Lung (tissue), 12 donors: Measurements from ENCODE around the gene PITPNM2. TPM values are rescaled to one million over a fixed set of nuclear protein-coding genes. Genes with fewer than 3 reads are reported as not detected.

Source experiments
- ATAC-seq: fragments of 200-7000 bp; cut with Tn5 transposase; one replicate; pipeline ENCODE4 v1.9.1; 2020; ENCODE audit warnings: moderate number of reproducible peaks; ENCODE audit not compliant: insufficient read depth, low FRiP score
- DNase-seq, 3 donors: peaks; one replicate each; pipeline ENCODE4 v3.0.0-alpha.2; 2013 to 2017
- H3K27ac ChIP-seq, 2 donors: one replicate each; pipeline ENCODE4 v1.5.1; 2013; ENCODE audit warnings: mild to moderate bottlenecking in 2 of 2, moderate library complexity in 2 of 2, control low read depth in 1 of 2, inconsistent platforms in 1 of 2, low read depth in 1 of 2, low read length in 1 of 2
- H3K27me3 ChIP-seq, 3 donors: one replicate each; pipeline ENCODE4 v1.5.1; 2013; ENCODE audit warnings: low read length in 2 of 3; ENCODE audit not compliant: control insufficient read depth in 3 of 3, insufficient read depth in 3 of 3
- H3K36me3 ChIP-seq, 4 donors: one replicate each; pipeline ENCODE4 v1.5.1; 2013; ENCODE audit warnings: low read length in 4 of 4, mild to moderate bottlenecking in 1 of 4, moderate library complexity in 1 of 4; ENCODE audit not compliant: control insufficient read depth in 4 of 4, insufficient read depth in 4 of 4
- H3K4me1 ChIP-seq, 5 donors: one replicate each; pipeline ENCODE4 v1.5.1; 2013; ENCODE audit warnings: low read length in 5 of 5, mild to moderate bottlenecking in 2 of 5, moderate library complexity in 1 of 5; ENCODE audit not compliant: control insufficient read depth in 5 of 5, insufficient read depth in 5 of 5
- H3K4me3 ChIP-seq: one replicate; pipeline ENCODE4 v1.5.1; 2013; ENCODE audit warnings: mild to moderate bottlenecking, control low read depth, moderate library complexity
- H3K9ac ChIP-seq, 2 donors: one replicate each; pipeline ENCODE4 v1.5.1; 2013; ENCODE audit warnings: low read length in 2 of 2, control low read depth in 1 of 2; ENCODE audit not compliant: insufficient read depth in 1 of 2
- H3K9me3 ChIP-seq, 4 donors: one replicate each; pipeline ENCODE4 v1.5.1; 2013; ENCODE audit warnings: low read length in 3 of 4, mild to moderate bottlenecking in 1 of 4, moderate library complexity in 1 of 4; ENCODE audit not compliant: control insufficient read depth in 4 of 4, insufficient read depth in 3 of 4
- WGBS, 2 donors: extraction: QIAGEN DNeasy Blood & Tissue Kit; methylation state at CpG; one replicate each; pipeline ENCODE4 v1.1.7; 2013; 5-methylcytosine and 5-hydroxymethylcytosine counted together
- polyA plus RNA-seq, 2 donors: library from polyadenylated mRNA; stranded (reverse); fragments of 200-250 nt; gene quantifications; one replicate each; pipeline ENCODE4 v1.2.1, GENCODE V29; 2013
- total RNA-seq, 2 donors: library from RNA; depleted of rRNA in 1 of 2; stranded (reverse); fragments of >200 nt in 1 of 2; gene quantifications; one replicate each; pipeline ENCODE4 v1.2.1, GENCODE V29; 2014 to 2021
- TF ChIP-seq, protein P1 (sequence below): IDR thresholded peaks from 2 replicates; pipeline ENCODE4 v1.5.1; 2012; ENCODE audit warnings: mild to moderate bottlenecking; ENCODE audit errors: control extremely low read depth, extremely low read depth
- donor health status: control.
- donor health status: control.
- donor health status: Bipolar disorder and iron deficiency.
- donor health status: healthy.
- donor health status: DM: yes; HTN: yes; CAD: no.

Gene PITPNM2
- total and polyA plus RNA-seq, 4 donors, result 8.9 to 37.8 (median 16.2) TPM

- peaks cover 6 to 28% (median 20%) of the 10 kb centered on the region in 4 donors for H3K36me3 ChIP-seq
- H3K27ac ChIP-seq, result no peak overlapping the region
- ATAC-seq (no peak), DNase-seq (no peak)
- TF ChIP-seq, protein P1, sequence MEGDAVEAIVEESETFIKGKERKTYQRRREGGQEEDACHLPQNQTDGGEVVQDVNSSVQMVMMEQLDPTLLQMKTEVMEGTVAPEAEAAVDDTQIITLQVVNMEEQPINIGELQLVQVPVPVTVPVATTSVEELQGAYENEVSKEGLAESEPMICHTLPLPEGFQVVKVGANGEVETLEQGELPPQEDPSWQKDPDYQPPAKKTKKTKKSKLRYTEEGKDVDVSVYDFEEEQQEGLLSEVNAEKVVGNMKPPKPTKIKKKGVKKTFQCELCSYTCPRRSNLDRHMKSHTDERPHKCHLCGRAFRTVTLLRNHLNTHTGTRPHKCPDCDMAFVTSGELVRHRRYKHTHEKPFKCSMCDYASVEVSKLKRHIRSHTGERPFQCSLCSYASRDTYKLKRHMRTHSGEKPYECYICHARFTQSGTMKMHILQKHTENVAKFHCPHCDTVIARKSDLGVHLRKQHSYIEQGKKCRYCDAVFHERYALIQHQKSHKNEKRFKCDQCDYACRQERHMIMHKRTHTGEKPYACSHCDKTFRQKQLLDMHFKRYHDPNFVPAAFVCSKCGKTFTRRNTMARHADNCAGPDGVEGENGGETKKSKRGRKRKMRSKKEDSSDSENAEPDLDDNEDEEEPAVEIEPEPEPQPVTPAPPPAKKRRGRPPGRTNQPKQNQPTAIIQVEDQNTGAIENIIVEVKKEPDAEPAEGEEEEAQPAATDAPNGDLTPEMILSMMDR, result no peak
- WGBS, 2 donors, result 92 to 94% methylated on average over 6 of the region's 6 CpGs
- no peaks in the 10 kb centered on the region for H3K27me3 ChIP-seq
- no peak overlapping the region for H3K9ac ChIP-seq
- H3K4me3 ChIP-seq, result no peak overlapping the region
- no peaks in the 10 kb centered on the region for H3K4me1 ChIP-seq
- no peaks in the 10 kb centered on the region for H3K9me3 ChIP-seq
Measured at GRCh38 chr12:123187637-123188036, 36.7 kb upstream of the PITPNM2 start.

DNA sequence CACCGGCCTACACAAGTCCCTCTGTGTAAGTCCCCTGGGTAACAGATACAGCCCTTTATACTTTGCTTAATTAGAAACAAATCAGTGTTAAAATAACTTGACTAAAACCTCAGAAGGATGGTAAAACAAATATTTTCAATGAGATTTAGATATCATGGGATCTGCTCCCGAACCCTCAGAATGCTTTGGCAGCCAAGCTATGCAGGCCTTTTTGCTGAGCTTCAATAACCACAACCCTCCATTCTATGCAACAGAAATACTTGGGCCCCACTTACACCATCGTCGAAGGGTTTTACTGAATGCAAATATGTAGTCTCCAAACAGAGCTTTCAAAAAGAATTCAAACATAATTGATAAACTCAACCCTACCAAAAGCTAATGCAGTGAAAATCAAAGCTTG lies 29.3 kb upstream of the PITPNM2 start:
- H3K36me3 ChIP-seq, result peaks cover 0 to 12% (median 6%) of the 10 kb centered on the region in 4 donors
- H3K27me3 ChIP-seq, result no peaks in the 10 kb centered on the region
- no peak overlapping the region for H3K27ac ChIP-seq
- H3K4me1 ChIP-seq, result no peaks in the 10 kb centered on the region
- WGBS, 2 donors, result 86 to 94% methylated on average over 4 of the region's 4 CpGs
- peaks cover 0 to 2% (median 0%) of the 10 kb centered on the region in 4 donors for H3K9me3 ChIP-seq
- TF ChIP-seq, protein P1, result no peak
- no peak overlapping the region for H3K4me3 ChIP-seq
- ATAC-seq (no peak), DNase-seq (no peak)
- no peak overlapping the region for H3K9ac ChIP-seq

DNA sequence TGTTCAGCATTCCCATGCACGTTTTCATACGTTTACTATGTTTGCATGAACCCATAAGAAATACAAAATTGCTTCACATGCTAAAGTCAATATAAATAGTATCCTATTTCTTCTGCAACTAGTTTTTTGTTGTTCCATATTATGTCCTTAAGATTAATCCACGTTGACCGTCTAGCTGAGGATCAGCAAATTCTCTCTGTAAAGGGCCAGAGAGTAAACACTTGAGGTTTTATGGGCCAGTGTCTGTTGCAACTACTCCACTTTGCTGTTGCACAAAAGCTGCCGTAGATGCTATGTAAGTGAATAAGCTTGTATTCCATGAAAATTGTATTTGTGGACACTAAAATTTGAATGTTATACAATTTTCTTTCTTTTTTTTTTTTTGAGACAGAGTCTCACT lies 21.1 kb upstream of the PITPNM2 start:
- TF ChIP-seq, protein P1, result no peak
- ATAC-seq (no peak), DNase-seq (no peak)
- WGBS, 2 donors, result 56 to 78% methylated on average over 5 of the region's 5 CpGs
- Histone ChIP-seq H3K4me1 (no peaks in the 10 kb centered on the region), H3K4me3 (no peak overlapping the region), H3K9me3 (no peaks in the 10 kb centered on the region), H3K27ac (no peak overlapping the region), H3K36me3 (peaks cover 4 to 9% (median 8%) of the 10 kb centered on the region in 4 donors), H3K27me3 (no peaks in the 10 kb centered on the region), H3K9ac (no peak overlapping the region)

- no peak overlapping the region for H3K4me3 ChIP-seq
- peaks cover 5 to 17% (median 11%) of the 10 kb centered on the region in 4 donors for H3K36me3 ChIP-seq
- ATAC-seq (no peak), DNase-seq (no peak)
- no peak overlapping the region for H3K9ac ChIP-seq
- 49 to 92% methylated on average over 2 of the region's 2 CpGs for WGBS, 2 donors
- TF ChIP-seq, protein P1, result no peak
- no peak overlapping the region for H3K27ac ChIP-seq
- no peaks in the 10 kb centered on the region for H3K27me3 ChIP-seq
- H3K4me1 ChIP-seq, result peaks cover 0 to 12% (median 0%) of the 10 kb centered on the region in 5 donors
- no peaks in the 10 kb centered on the region for H3K9me3 ChIP-seq
Measured at GRCh38 chr12:123167329-123167728, 16.4 kb upstream of the PITPNM2 start.
